Effector CD8-positive, alpha-beta T cell (primary cell): ENCODE measurements around the gene DDRGK1.

Experiments used
- DNase-seq: peaks from one replicate; lab custom pipeline; 2025; lab: John Stamatoyannopoulos, UW

DDRGK1 gene

DNA sequence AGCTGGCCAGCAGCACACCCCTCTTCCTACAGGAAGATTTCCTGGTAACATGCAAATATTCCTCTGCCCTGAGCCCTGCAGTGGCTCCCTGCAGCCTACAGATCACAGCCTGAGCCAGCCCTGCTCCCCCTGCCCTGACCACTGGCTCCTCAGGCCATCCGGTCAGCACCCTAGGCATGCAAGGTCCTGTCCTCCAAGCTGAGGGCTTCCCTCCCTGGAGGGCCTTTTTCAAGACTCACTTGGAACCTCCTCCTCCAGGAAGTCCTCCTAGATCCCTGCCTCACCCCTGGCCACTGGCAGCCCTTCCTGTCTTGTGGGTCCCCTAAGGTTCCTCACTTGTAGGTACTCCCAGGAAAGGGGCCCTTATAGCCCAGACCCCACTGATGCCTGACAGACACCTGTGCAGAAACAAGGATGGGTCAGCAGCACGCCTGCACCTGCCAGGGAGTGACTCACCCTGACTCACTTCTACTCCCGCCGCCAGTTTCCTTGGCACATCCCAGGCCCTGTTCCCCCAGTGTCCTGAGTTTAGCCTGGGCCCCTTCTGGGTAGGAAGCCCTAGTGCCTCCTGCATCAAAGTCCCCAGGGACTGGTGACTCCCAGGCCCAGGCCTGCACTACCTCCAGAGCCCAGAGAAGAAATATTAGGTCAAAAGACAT, 31.3 kb upstream of the DDRGK1 start:
- DNase-seq, result no peak

DNA sequence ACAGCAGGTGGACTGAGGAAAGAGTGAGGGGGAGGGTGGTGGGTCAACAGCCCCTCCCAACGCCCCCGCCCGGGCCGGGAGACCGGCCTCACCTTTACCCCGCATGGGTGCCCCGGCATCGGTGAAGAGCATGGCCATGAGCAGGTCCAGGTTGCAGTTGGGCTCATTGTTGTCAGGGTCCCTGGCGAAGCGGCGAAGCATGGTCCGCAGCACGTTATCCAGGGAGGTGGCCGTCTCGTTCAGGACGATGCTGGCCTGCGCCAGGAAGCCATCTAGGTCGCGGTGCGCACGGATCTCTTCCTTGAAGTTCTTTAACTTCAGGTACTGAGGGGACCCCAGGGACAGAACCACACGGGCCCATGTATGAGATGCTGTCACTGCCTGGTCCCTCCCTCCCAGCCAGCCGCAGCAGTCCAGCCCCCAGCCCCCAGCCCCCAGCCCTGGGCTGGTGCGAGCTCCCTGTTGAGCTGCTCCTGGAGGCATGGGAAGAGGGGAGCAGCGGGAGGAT, 29.6 kb upstream of the DDRGK1 start:
- DNase-seq, result no peak

DNA sequence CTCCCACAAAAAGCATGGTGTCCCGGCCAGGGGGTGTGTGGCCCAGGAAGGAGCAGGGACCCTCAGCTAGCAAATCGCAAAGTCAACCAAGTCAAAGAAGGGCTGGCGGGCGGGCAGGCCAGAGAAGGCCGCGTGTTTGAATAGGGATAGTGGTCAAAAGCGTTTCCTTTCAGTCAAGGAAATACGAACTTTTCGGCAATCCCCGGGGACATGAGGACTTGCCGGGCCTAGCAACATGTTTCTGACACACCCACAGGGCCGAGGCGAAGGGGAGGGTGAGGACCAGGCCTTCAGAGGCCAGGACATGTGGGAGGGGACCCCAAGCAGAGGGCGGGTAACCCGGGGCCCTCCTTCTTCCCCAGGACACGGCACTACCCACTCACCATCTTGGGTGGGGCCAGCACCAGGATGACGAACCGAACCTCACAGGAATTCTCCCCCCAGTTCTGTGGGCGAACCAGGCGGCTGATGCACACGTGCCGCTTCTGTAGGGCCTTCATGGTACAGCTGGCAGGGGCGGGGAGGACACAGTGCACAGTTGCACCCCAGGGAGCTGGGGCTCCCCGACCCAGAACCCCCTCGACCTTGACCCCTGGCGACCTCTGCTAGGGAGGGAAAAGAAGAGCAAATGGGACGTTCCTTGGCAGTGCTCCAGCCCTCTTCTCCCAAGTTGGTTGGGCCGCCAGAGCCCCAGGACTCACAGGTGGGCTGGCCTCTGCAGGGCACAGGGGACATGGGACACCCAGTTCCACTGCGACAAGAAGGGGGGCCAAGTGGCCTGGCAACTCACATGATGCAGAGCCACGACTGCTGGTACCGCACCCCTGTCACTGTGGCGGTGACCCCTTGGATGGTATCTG, 28.9 kb upstream of the DDRGK1 start:
- no peak for DNase-seq

DNA sequence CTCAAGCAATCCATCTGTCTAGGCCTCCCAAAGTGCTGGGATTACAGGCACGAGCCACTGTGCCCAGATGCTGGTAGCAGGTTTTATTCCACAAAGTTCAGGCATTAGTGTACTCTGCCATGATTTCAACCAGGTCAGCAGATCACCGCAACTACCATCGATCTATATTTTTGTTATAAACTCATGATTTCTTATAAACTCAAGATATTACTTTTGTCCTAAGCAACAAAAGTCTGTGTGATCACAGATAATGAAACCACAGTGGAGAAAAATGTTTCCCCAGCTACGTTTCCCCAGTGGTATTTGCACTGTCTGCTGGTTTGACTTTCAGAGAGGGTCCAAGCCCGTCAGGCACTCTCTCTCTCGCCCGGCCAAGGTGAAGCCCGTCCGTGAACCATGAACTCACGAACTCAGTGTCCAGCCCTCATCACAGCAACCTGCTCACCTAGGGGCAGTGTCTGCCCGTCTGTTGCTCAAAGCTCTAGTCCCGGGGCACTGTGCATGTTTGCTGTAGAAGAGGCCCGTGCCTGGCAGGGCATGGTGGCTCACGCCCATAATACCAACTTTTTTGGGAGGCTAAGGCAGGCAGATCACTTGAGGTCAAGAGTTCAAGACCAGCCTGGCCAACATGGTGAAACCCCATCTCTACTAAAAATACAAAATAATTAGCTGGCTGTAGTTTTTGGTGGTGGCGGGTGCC, 27.6 kb upstream of the DDRGK1 start:
- no peak for DNase-seq

DNA sequence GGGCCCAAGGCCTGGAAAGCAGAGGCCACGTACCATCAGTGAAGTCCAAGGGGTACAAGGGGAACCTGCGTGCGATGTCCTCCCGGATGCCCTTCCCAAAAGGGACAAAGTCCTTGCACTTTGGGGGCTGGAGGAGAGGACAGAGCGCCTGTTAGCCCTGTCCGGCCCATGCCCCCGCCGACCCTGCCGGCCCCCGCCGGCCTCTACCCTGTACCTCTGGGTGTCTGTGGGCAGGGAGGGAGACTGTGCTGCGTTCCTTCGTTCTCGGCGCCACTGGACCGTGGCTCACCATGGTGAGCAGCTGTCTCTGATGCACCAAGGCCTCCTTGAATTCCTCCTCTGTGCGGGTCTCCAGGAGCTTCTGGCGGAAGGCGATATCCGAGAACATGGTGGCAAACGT, 26.6 kb upstream of the DDRGK1 start:
- DNase-seq, result no peak

DNA sequence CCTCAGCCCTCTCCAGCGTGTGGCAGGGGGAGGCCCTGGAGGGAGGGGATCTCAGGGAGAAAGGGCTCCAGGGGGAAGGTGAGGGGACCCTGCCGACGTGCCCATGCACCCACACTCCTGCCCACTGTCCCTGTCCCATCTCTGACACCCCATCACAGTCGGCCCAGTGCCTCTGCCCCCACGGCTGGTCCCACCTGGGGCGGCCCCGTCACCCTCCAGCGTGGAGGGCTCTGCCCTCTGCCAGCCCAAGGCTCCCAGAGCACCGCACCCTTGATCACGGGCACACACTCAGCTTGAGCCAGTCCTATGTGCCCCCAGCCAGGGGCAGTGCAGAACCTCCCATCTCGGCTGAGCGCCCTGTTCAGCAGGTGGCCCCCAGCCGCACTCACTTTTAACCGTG, 25.3 kb upstream of the DDRGK1 start:
- DNase-seq, result no peak

DNA sequence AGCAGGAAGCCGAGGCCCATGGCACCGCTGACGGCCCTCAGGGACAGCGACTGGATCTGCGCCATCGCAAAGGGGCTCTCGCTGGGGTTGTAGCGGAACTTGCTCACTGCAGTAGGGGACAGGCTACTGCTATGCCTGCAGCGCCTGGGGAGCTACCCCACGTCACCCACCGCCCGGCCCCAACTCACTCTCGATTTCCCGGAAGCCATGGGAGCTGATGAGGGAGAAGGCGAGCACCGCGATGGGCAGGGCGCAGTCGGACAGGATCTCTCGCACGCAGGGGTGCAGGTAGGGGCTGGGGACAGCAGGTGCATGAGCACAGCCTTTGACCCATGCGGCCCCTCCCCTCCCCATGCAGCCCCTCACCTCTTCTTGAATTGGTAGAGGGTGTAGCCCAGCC, 24.7 kb upstream of the DDRGK1 start:
- DNase-seq, result no peak

DNA sequence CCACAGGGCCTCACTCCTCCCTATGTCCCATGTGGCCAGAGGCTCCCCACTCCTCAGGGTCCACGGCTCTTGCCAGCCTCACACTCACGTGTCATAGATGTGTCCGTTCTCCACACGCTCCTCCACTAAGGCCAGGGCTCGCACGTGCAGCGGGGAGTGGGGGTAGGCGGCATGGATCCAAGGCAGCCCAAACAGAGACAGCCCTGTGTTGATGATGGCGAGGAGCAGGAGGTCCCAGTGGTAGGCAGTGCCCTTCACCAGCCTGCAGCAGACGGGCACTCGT, 24.2 kb upstream of the DDRGK1 start:
- no peak for DNase-seq

DNA sequence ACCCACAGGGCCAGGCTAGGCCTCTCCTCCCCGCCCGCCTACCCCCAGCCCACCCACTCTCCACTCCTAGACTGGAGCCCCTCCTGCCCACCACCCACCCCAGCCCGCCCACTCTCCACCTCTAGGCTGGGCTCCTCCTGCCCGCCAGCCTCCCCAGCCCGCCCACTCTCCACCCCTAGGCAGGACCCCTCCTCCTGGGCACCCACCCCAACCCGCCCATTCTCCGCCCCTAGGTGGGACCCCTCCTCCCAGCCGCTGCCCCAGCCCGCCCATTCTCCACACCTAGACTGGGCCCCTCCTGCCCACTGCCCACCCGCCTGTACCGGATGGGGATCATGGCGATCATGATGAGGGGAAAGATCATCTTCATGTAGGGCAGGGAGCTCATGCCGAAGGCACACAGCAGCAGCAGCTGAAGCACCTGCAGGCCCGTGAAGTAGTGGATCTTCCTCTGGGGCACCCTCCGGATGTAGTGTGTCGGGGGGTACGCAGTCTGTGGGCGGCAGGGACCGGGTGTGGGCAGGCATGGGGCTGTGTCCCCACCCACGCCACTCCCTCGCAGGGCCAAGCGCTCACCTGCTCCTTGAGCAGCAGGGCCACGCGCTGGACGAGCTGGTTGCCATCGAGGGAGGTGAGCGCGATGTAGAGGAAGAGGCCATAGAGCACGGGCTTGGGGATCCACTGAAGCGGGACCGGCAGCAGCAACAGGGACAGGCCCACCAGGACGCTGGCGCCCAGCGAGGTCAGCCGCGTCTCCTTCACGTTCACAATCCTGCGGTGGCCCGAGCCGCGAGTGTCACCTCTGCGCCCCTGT, 23.7 kb upstream of the DDRGK1 start:
- DNase-seq, result no peak

DNA sequence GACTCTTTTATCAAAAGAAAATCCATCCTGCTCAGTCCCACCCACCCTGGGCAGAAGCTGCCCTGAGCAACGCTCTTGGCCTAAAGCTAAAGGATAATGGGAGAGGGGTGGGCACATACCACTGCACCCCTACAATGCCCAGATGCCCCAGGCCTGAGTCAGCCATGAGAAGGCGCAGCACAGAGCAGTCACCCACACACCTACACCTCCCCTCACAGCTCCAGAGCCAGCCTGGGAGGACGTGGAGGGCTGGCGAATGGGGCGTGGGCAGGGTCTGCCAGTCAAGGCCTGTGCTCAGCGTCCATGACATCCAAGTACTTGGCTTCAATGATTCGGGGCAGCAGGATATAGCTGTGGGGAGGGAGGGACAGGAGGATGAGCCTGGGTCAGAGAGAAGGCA, 23.0 kb upstream of the DDRGK1 start:
- no peak for DNase-seq

DNA sequence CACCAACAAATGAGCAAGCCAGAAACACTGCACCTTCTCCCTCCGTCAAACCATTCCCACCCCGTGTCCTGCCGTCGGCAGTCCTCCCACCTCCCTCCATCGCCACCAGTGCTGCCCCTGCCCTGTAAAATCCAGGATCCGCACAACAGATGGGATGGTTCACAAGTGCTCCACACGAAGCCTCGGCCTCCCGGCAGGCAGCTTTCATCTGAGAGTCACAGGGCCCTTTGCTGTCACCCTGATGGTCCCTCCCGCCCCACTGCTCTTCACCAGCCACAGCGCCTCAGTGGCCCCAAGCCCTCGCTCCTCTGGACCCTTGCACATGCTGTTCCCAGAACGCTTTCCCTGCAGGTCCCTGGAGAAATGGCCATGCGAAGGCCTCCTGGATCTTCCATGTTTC, 22.4 kb upstream of the DDRGK1 start:
- DNase-seq, result no peak

DNA sequence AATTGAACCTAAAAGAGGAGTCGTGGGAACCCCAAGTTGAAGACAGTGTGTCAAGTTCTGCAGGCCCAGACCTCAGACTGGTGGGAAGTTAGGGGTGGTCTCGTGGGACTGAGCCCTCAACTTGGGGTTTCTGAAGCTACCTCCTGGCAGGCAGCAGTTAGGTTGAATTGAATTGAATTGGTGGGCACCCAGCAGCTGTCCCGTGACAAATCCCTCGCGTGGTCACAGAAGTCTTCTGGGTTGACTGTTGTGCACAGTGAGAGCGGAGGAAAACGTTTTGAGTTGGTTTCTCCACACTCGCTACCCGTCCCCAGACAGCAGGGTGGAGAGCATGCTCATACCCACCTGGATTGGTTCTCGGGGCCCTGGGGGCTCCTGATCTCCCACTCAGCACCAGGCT, 21.6 kb upstream of the DDRGK1 start:
- no peak for DNase-seq

DNA sequence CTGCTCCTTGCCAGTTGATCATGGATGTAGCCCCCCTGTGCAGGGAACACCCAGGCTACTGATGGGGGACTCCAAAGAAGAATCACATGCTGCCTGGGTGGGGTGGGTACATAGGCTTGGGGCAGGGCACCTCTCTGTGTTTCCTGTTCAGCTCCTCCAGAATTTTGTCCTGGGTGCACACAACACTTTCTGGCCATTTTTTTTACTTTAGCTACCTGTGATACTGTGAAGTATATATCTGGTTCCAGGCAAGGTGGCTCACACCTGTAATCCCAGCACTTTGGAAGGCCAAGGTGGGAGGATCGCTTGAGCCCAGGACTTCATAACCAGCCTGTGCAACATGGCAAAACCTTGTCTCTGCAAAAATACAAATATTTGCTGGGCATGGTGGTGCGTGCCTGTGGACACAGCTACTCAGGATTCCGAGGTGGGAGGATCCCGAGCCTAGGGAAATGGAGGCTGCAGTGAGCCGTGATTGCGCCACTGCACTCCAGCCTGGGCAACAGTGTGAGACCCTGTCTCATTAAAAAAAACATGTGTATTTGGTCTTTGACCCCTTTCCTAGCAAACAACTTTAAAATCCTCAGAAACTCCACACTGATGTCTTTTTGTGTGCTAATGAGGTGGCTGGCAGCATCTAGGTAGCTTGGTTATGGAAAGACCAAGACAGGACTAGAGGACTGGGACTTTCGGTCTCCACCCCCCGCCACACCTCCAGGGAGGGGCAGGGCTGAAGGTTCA, 20.4 kb upstream of the DDRGK1 start:
- no peak for DNase-seq

DNA sequence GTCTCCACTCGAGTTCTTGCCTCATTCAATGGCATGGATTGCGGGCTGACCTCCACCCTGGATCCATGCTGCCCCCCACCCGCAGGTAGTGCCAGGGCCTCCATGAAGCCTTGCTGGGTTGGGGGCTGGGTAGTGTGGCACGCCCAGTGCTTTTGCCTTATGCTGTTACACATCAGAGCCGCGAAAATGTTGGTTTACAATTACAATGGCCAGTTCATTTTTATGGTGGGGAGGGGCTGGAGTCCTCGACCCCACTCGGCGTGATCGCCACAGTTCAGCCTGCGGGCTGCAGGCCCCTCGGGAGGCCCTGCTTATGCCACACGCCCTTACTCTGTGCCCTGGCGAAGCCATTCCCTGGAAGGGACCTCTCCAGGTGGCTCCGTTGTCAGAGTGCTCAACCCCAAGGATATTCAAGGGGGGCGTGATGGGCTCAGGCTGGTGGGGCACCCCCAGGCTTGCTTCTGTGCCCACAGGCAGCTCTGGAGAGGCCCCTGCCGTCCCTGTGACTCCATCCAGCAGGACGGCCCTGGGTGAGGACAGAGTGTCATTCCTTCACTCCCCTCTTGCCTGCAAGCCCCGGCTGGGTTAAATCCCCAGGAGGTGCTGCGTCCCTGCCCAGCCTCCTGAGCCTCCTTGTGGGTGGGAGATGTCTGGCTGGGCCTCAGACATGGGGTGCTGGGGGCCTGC, 19.7 kb upstream of the DDRGK1 start:
- DNase-seq, result no peak

DNA sequence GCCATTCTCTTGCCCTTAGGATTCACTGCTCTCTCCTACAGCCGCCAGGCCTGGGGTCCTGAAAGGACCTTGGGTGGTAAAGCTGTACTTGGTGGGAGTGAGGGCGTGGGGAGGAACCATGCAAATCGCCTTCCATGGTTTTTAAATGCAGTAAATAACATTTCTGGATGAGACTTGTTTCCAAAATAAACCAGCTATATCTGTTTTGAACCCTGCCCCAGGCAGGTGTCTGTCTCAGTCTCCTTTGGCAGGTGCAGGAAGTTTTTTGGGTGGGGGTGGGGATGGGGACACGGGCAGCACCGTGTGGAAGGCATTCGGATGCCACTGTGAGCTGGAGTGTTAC, 19.1 kb upstream of the DDRGK1 start:
- DNase-seq, result no peak

DNA sequence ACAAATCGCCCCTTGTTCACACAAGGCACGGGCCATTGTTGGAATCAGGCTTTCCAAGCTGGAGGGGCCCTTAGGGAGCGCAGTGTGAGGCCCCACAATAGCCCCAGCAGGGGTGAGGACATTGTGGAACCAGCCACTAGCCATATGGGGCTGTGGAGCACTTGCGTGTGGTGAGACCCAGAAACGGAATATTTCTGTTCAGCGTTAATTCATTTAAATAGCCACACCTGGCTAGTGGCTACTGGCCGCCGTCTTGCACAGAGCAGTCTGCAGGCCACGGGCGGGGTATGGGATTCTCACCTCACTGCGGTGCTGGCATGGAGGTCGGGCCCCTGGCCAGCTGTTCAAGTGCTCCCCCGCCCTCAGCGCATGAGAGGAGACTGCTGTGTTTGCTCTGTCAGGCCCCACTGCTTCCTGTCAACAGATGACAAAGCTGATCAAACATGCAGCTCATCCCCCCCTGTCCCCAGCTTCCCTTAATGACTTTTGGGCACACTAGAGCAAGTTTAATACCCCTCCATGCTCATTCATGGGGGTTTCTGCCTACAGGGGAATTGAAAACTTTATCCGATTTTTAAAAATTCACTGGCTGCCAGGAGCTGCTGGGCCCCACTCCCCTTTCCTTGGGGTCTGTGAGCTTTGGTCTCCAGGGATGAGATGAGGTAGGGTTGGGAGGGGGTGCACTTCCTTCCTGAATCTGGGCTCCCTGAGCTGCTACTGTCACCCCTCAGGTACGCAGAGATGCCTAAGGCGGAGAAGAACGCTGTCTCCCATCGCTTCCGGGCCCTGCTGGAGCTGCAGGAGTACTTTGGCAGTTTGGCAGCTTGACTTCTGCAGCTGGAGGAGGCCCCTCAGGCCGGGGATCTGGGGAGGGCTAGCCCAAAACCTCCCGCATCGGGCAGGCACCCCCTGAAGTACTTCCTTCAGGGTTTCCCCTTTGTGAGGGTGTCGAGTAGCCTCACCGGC, 18.4 kb upstream of the DDRGK1 start:
- DNase-seq, result peak; percentile 9

DNA sequence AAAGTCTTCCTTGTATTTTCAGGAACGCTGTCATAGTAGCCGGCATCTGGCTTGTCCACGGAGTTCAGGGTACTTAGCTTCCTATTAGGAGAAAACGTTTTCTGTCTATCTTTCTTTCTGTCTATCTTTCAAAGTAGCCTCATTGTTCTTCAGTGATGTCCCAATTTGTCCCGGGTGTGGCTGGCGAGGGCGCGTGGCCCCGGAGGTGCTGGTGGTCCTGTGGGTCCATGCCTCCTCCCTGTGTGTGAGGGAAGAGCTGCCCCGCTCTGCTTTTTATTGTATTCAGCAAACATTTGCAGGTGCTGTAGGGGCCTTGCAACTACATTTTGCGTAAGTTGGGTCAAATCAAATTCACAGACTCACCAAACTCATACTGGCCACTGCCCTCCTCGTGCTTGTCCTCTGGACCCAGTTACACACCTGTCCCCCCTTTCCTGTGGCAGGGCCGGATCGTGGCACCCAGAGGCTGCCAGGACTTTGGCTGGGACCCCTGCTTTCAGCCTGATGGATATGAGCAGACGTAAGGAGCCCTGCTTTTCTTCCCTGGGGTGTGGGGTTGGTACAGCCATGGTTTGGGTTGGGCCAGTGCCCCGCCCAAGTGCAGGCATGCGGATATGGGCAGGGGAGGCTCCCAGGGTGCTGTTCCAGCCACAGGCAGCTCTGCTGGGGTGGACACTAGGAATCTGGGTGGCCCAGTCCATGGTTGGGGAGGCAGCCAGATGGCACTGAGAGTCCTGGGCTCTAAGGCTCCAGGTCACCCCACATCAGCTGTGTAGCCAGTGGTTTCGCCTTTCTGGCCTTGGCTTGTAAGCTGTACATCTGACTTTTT, 17.1 kb upstream of the DDRGK1 start:
- DNase-seq, result no peak

DNA sequence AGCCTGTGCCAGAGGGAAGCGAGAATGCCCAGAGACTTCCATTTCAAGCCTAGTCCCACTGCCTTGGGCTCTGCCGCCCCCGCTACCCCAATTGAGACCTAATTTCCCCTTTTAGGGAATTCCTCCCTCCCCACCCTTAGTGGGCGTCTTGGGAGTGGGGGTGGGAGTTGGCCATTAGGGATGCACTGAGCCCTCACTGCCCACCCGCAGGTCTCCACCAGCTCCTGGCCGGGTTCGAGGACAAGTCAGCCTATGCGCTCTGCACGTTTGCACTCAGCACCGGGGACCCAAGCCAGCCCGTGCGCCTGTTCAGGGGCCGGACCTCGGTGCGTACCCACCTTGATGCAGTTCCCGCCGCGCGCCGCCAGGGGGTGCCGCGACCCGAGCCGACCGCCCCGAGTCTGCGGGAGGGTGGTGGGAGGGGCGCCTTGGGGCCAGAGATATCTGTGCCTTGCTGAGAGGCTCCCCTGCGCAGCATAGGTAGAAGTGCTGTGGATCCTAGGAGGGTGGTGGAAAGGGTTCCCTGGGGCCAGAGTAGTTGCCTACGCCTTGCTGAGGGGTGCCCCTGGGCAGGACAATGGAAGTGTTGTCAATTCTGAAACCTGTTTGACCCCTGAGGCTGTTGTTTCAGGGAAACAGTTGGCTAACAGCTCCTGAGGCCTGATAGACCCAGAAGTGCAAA, 14.0 kb upstream of the DDRGK1 start:
- peak; percentile 59 for DNase-seq
